GM12891 (cell line): Measurements from ENCODE around the gene ERVMER34-1.
A peak's percentile ranks its signal among the peaks of the same experiment; 100 is the strongest.

Experiments
- DNase-seq: peaks from one replicate; pipeline ENCODE4 v3.0.0; 2011; ENCODE audit warnings: low spot score; ENCODE audit not compliant: insufficient read length
- FAIRE-seq: peaks from 2 replicates; lab custom pipeline; 2011; peaks lifted over from hg19 to GRCh38; lab: Jason Lieb, UNC
- PAX5 ChIP-seq: IDR thresholded peaks from 2 replicates; pipeline ENCODE4 v1.6.1; 2011; ENCODE audit warnings: low read length, moderate library complexity, mild to moderate bottlenecking; ENCODE audit not compliant: insufficient read depth, severe bottlenecking
- POLR2A ChIP-seq: IDR thresholded peaks from 2 replicates; pipeline ENCODE4 v1.6.1; 2011; ENCODE audit warnings: low read depth, low read length, control low read depth
- POLR2AphosphoS5 ChIP-seq: IDR thresholded peaks from 2 replicates; pipeline ENCODE4 v1.6.1; 2011; ENCODE audit warnings: low read depth, low read length, control low read depth
- POU2F2 ChIP-seq: IDR thresholded peaks from 2 replicates; pipeline ENCODE4 v1.6.1; 2011; ENCODE audit warnings: low read depth, mild to moderate bottlenecking, control low read depth, low read length, moderate library complexity
- SPI1 ChIP-seq: IDR thresholded peaks from 2 replicates; pipeline ENCODE4 v1.6.1; 2011; ENCODE audit warnings: low read depth, low read length, control low read depth
- TAF1 ChIP-seq: IDR thresholded peaks from 2 replicates; pipeline ENCODE4 v1.6.1; 2011; ENCODE audit warnings: low read depth, low read length, control low read depth

ERVMER34-1 gene

GRCh38 chr4:52711834-52712250, 39.4 kb downstream of the ERVMER34-1 start:
- FAIRE-seq (no peak), DNase-seq (no peak)
- TF ChIP-seq POLR2AphosphoS5 (no peak), TAF1 (no peak), PAX5 (no peak), POLR2A (no peak), POU2F2 (no peak), SPI1 (no peak)

GRCh38 chr4:52711272-52711671, 40.0 kb downstream of the ERVMER34-1 start:
- TF ChIP-seq POU2F2 (no peak), PAX5 (no peak), SPI1 (no peak), POLR2A (no peak), POLR2AphosphoS5 (no peak), TAF1 (no peak)
- no peak for FAIRE-seq
- no peak for DNase-seq

- no peak for DNase-seq
- TF ChIP-seq TAF1, result no peak
- no peak for TF ChIP-seq POU2F2
- no peak for TF ChIP-seq POLR2AphosphoS5
- TF ChIP-seq SPI1, result no peak
- TF ChIP-seq PAX5, result no peak
- peak; percentile 87 for FAIRE-seq
These were observed 42.1 kb downstream of the ERVMER34-1 start for GRCh38 chr4:52709155-52709554.

GRCh38 chr4:52704661-52705060, 46.6 kb downstream of the ERVMER34-1 start:
- DNase-seq (no peak), FAIRE-seq (no peak)
- TF ChIP-seq TAF1 (no peak), PAX5 (no peak), POU2F2 (no peak), SPI1 (no peak), POLR2AphosphoS5 (no peak), POLR2A (no peak)

- DNase-seq, result no peak
- peak; percentile 33 for FAIRE-seq
- TF ChIP-seq POU2F2, result no peak
- TF ChIP-seq TAF1, result no peak
- TF ChIP-seq PAX5, result no peak
- TF ChIP-seq POLR2A, result no peak
- no peak for TF ChIP-seq POLR2AphosphoS5
- TF ChIP-seq SPI1, result no peak
These were observed 47.1 kb downstream of the ERVMER34-1 start for GRCh38 chr4:52704133-52704532.

GRCh38 chr4:52701207-52701606, 50.0 kb downstream of the ERVMER34-1 start:
- DNase-seq, result no peak
- TF ChIP-seq POLR2AphosphoS5 (no peak), SPI1 (peak; percentile 96)
- peak; percentile 85 for FAIRE-seq

GRCh38 chr4:52694936-52695335, 56.3 kb downstream of the ERVMER34-1 start:
- DNase-seq, result no peak
- no peak for FAIRE-seq

GRCh38 chr4:52693492-52693891, 57.7 kb downstream of the ERVMER34-1 start:
- TF ChIP-seq POU2F2 (no peak), PAX5 (no peak), SPI1 (no peak), POLR2A (no peak), POLR2AphosphoS5 (no peak), TAF1 (no peak)
- no peak for DNase-seq
- FAIRE-seq, result no peak

More at GRCh38 chr4:52694936-52695335, 56.3 kb downstream of the ERVMER34-1 start:
- TF ChIP-seq TAF1, result no peak
- TF ChIP-seq POU2F2, result no peak
- no peak for TF ChIP-seq PAX5
- TF ChIP-seq SPI1, result no peak
- no peak for TF ChIP-seq POLR2A
- TF ChIP-seq POLR2AphosphoS5, result no peak
